ENCODE measurements around the gene SCN1B. TPM values are rescaled to one million over a fixed set of nuclear protein-coding genes. Genes with fewer than 3 reads are reported as not detected.
A peak's percentile ranks its signal among the peaks of the same experiment; 100 is the strongest.

SCN1B gene
- total and polyA plus RNA-seq, 2 of the 13 experiments (the other 11 are each of a cell fraction or from before 2014, with no cell fraction given): 2.7 to 20.1 TPM

DNA sequence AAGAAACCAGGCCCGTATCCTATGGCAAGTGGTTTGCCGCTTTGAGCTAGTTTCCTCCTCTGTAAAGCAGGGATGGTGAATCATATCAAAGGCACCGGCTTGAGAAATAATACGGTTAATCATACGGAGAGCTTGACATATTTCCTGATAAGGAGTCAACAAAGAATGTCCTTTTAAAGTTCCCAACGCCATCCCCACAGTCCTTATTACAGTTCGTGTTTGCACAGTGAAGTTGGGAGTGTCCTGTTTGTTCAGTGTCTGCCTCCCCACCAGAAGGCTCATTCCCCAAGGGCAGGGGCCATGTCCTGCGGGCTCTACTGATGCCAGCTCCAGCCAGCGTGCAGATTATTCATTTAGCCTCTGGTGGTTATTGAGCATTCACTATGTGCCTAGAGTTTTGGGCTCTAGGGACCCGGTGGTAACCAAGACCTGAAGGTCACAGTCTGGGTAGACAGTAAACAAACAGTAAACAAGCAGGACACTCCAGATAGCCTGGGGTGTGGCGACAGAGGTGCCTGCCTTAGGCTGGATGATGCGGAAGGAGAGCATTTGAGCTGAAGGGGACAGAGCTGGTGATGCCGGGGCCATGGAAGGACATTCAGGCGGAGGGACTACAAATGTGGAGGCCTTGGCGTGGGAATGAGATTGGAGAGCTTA lies 23.8 kb upstream of the SCN1B start (continued):
- TF ChIP-seq, protein P1, sequence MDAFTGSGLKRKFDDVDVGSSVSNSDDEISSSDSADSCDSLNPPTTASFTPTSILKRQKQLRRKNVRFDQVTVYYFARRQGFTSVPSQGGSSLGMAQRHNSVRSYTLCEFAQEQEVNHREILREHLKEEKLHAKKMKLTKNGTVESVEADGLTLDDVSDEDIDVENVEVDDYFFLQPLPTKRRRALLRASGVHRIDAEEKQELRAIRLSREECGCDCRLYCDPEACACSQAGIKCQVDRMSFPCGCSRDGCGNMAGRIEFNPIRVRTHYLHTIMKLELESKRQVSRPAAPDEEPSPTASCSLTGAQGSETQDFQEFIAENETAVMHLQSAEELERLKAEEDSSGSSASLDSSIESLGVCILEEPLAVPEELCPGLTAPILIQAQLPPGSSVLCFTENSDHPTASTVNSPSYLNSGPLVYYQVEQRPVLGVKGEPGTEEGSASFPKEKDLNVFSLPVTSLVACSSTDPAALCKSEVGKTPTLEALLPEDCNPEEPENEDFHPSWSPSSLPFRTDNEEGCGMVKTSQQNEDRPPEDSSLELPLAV (CRISPR knock-in tag; conservative IDR thresholded peaks at IDR 0.05; ENCODE audit: low read depth): no peak
- no peak for TF ChIP-seq SP1 (IDR thresholded peaks at IDR 0.05)
- peak; percentile 62 for TF ChIP-seq SP1 (CRISPR knock-in tag; IDR thresholded peaks at IDR 0.05)
- TF ChIP-seq ZMYM3 (CRISPR knock-in tag; IDR thresholded peaks at IDR 0.05): peak; percentile 77
- peak; percentile 78; the same call in 1 of the 2 replicates for TF ChIP-seq IRF2 (CRISPR knock-in tag; IDR thresholded peaks at IDR 0.05)
- TF ChIP-seq GATAD2A (CRISPR knock-in tag; IDR thresholded peaks at IDR 0.05): peak; percentile 93
- TF ChIP-seq, protein P2, sequence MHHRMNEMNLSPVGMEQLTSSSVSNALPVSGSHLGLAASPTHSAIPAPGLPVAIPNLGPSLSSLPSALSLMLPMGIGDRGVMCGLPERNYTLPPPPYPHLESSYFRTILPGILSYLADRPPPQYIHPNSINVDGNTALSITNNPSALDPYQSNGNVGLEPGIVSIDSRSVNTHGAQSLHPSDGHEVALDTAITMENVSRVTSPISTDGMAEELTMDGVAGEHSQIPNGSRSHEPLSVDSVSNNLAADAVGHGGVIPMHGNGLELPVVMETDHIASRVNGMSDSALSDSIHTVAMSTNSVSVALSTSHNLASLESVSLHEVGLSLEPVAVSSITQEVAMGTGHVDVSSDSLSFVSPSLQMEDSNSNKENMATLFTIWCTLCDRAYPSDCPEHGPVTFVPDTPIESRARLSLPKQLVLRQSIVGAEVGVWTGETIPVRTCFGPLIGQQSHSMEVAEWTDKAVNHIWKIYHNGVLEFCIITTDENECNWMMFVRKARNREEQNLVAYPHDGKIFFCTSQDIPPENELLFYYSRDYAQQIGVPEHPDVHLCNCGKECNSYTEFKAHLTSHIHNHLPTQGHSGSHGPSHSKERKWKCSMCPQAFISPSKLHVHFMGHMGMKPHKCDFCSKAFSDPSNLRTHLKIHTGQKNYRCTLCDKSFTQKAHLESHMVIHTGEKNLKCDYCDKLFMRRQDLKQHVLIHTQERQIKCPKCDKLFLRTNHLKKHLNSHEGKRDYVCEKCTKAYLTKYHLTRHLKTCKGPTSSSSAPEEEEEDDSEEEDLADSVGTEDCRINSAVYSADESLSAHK (CRISPR knock-in tag; IDR thresholded peaks at IDR 0.05; ENCODE audit: borderline replicate concordance): no peak
- TF ChIP-seq, protein P3, sequence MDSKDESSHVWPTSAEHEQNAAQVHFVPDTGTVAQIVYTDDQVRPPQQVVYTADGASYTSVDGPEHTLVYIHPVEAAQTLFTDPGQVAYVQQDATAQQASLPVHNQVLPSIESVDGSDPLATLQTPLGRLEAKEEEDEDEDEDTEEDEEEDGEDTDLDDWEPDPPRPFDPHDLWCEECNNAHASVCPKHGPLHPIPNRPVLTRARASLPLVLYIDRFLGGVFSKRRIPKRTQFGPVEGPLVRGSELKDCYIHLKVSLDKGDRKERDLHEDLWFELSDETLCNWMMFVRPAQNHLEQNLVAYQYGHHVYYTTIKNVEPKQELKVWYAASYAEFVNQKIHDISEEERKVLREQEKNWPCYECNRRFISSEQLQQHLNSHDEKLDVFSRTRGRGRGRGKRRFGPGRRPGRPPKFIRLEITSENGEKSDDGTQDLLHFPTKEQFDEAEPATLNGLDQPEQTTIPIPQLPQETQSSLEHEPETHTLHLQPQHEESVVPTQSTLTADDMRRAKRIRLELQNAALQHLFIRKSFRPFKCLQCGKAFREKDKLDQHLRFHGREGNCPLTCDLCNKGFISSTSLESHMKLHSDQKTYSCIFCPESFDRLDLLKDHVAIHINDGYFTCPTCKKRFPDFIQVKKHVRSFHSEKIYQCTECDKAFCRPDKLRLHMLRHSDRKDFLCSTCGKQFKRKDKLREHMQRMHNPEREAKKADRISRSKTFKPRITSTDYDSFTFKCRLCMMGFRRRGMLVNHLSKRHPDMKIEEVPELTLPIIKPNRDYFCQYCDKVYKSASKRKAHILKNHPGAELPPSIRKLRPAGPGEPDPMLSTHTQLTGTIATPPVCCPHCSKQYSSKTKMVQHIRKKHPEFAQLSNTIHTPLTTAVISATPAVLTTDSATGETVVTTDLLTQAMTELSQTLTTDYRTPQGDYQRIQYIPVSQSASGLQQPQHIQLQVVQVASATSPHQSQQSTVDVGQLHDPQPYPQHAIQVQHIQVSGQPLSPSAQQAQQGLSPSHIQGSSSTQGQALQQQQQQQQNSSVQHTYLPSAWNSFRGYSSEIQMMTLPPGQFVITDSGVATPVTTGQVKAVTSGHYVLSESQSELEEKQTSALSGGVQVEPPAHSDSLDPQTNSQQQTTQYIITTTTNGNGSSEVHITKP (CRISPR knock-in tag; IDR thresholded peaks at IDR 0.05; ENCODE audit: low read depth): no peak
- TF ChIP-seq, protein P4, sequence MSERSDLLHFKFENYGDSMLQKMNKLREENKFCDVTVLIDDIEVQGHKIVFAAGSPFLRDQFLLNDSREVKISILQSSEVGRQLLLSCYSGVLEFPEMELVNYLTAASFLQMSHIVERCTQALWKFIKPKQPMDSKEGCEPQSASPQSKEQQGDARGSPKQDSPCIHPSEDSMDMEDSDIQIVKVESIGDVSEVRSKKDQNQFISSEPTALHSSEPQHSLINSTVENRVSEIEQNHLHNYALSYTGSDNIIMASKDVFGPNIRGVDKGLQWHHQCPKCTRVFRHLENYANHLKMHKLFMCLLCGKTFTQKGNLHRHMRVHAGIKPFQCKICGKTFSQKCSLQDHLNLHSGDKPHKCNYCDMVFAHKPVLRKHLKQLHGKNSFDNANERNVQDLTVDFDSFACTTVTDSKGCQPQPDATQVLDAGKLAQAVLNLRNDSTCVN (CRISPR knock-in tag; IDR thresholded peaks at IDR 0.05; ENCODE audit: borderline replicate concordance): no peak
- TF ChIP-seq, protein P5, sequence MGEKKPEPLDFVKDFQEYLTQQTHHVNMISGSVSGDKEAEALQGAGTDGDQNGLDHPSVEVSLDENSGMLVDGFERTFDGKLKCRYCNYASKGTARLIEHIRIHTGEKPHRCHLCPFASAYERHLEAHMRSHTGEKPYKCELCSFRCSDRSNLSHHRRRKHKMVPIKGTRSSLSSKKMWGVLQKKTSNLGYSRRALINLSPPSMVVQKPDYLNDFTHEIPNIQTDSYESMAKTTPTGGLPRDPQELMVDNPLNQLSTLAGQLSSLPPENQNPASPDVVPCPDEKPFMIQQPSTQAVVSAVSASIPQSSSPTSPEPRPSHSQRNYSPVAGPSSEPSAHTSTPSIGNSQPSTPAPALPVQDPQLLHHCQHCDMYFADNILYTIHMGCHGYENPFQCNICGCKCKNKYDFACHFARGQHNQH (CRISPR knock-in tag; IDR thresholded peaks at IDR 0.05): peak; percentile 56
- TF ChIP-seq YY1 (IDR thresholded peaks at IDR 0.05; ENCODE audit: insufficient read depth, insufficient replicate concordance, low read depth, low read length): no peak
- TF ChIP-seq, protein P6, sequence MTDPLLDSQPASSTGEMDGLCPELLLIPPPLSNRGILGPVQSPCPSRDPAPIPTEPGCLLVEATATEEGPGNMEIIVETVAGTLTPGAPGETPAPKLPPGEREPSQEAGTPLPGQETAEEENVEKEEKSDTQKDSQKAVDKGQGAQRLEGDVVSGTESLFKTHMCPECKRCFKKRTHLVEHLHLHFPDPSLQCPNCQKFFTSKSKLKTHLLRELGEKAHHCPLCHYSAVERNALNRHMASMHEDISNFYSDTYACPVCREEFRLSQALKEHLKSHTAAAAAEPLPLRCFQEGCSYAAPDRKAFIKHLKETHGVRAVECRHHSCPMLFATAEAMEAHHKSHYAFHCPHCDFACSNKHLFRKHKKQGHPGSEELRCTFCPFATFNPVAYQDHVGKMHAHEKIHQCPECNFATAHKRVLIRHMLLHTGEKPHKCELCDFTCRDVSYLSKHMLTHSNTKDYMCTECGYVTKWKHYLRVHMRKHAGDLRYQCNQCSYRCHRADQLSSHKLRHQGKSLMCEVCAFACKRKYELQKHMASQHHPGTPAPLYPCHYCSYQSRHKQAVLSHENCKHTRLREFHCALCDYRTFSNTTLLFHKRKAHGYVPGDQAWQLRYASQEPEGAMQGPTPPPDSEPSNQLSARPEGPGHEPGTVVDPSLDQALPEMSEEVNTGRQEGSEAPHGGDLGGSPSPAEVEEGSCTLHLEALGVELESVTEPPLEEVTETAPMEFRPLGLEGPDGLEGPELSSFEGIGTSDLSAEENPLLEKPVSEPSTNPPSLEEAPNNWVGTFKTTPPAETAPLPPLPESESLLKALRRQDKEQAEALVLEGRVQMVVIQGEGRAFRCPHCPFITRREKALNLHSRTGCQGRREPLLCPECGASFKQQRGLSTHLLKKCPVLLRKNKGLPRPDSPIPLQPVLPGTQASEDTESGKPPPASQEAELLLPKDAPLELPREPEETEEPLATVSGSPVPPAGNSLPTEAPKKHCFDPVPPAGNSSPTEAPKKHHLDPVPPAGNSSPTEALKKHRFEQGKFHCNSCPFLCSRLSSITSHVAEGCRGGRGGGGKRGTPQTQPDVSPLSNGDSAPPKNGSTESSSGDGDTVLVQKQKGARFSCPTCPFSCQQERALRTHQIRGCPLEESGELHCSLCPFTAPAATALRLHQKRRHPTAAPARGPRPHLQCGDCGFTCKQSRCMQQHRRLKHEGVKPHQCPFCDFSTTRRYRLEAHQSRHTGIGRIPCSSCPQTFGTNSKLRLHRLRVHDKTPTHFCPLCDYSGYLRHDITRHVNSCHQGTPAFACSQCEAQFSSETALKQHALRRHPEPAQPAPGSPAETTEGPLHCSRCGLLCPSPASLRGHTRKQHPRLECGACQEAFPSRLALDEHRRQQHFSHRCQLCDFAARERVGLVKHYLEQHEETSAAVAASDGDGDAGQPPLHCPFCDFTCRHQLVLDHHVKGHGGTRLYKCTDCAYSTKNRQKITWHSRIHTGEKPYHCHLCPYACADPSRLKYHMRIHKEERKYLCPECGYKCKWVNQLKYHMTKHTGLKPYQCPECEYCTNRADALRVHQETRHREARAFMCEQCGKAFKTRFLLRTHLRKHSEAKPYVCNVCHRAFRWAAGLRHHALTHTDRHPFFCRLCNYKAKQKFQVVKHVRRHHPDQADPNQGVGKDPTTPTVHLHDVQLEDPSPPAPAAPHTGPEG (CRISPR knock-in tag; IDR thresholded peaks at IDR 0.05): no peak
